Stimulated activated naive CD4-positive, alpha-beta T cell treated with Interleukin-2 at 50 U/mL for 16 hours (primary cell): ENCODE results near the gene CYP4F3.
"Not testable (repeated sequence)": the region's sequence is repeated elsewhere in the genome, so short reads cannot be mapped to it uniquely, and the experiment has no call there.

Experiments
- DNase-seq: peaks from one replicate; lab custom pipeline; 2025; lab: John Stamatoyannopoulos, UW

The CYP4F3 gene

GRCh38 chr19:15631817-15632216 lies 8.9 kb upstream of the CYP4F3 start:
- peak; percentile 2 for DNase-seq

GRCh38 chr19:15633082-15633835 lies 7.4 kb upstream of the CYP4F3 start:
- DNase-seq: no peak

- DNase-seq: no peak
These were observed 6.6 kb upstream of the CYP4F3 start for GRCh38 chr19:15634105-15634504.

- DNase-seq: no peak
These were observed 5.5 kb upstream of the CYP4F3 start for GRCh38 chr19:15635016-15635805.

GRCh38 chr19:15636026-15636425 lies 4.7 kb upstream of the CYP4F3 start:
- no peak for DNase-seq

- DNase-seq: no peak
These were observed 1.1 kb upstream of the CYP4F3 start for GRCh38 chr19:15639596-15639995.

GRCh38 chr19:15640904-15641597 lies 354 bp downstream of the CYP4F3 start:
- DNase-seq: no peak

GRCh38 chr19:15641901-15642491 lies 1.3 kb downstream of the CYP4F3 start:
- no peak for DNase-seq

- no peak for DNase-seq
These were observed 2.1 kb downstream of the CYP4F3 start for GRCh38 chr19:15642807-15643206.

- no peak for DNase-seq
These were observed 2.7 kb downstream of the CYP4F3 start for GRCh38 chr19:15643387-15643786.

- no peak for DNase-seq
These were observed 3.5 kb downstream of the CYP4F3 start for GRCh38 chr19:15644066-15644741.

- DNase-seq: no peak
These were observed 4.1 kb downstream of the CYP4F3 start for GRCh38 chr19:15644816-15645215.

GRCh38 chr19:15649526-15649925 lies 8.8 kb downstream of the CYP4F3 start:
- DNase-seq: no peak

GRCh38 chr19:15650123-15650522 lies 9.4 kb downstream of the CYP4F3 start:
- DNase-seq: not testable (repeated sequence)

- DNase-seq: no peak
These were observed 11.1 kb downstream of the CYP4F3 start for GRCh38 chr19:15651791-15652190.

- DNase-seq: no peak
These were observed 12.0 kb downstream of the CYP4F3 start for GRCh38 chr19:15652559-15653278.

GRCh38 chr19:15656467-15656866 lies 15.8 kb downstream of the CYP4F3 start:
- DNase-seq: no peak

GRCh38 chr19:15663247-15663646 lies 22.6 kb downstream of the CYP4F3 start:
- no peak for DNase-seq

- DNase-seq: no peak
These were observed 25.5 kb downstream of the CYP4F3 start for GRCh38 chr19:15666186-15666585.

- no peak for DNase-seq
These were observed 26.2 kb downstream of the CYP4F3 start for GRCh38 chr19:15666883-15667282.

GRCh38 chr19:15669440-15669839 lies 28.7 kb downstream of the CYP4F3 start:
- DNase-seq: no peak
